GM12878 (cell line): ENCODE measurements around the gene AMBP. TPM values are rescaled to one million over a fixed set of nuclear protein-coding genes. Genes with fewer than 3 reads are reported as not detected.
"Not testable (repeated sequence)": the region's sequence is repeated elsewhere in the genome, so short reads cannot be mapped to it uniquely, and the experiment has no call there.

Source experiments
- ATAC-seq: fragments of 200-7000 bp; cut with Tn5 transposase; 3 replicates; pipeline ENCODE4 v1.9.1; 2020; ENCODE audit warnings: mild to moderate bottlenecking, moderate library complexity
- BruUV-seq: library from RNA; stranded (reverse); fragments of 400-500 nt; replicated peaks from 2 replicates; lab custom pipeline; 2021; lab: Mats Ljungman, UMichigan
- CTCF ChIA-PET: fragments of 300-600 bp; sonication (Branson Sonifier 250); formaldehyde crosslinking; extraction: SDS; loops from one replicate; lab custom pipeline; 2021; ENCODE audit warnings: inconsistent platforms; lab: Yijun Ruan, JAX
- POLR2A ChIA-PET: fragments of 350-600 bp; formaldehyde crosslinking; extraction: SDS; loops from one replicate; lab custom pipeline; 2021; ENCODE audit warnings: inconsistent platforms; lab: Charles Lee
- RAD21 ChIA-PET: fragments of 300-600 bp; sonication (Branson Sonifier 250); formaldehyde crosslinking; loops from one replicate; lab custom pipeline; 2023; ENCODE audit warnings: antibody characterized with exemption; ENCODE audit not compliant: unreplicated experiment; lab: Charles Lee
- SMC1A ChIA-PET: fragments of 300-600 bp; sonication (Branson Sonifier 250); formaldehyde crosslinking; loops from one replicate; lab custom pipeline; 2023; ENCODE audit not compliant: unreplicated experiment, uncharacterized antibody; lab: Charles Lee
- DNase-seq: peaks from one replicate; pipeline ENCODE4 v3.0.0-alpha.2; 2011; ENCODE audit warnings: low read depth, low spot score
- FAIRE-seq: peaks from 3 replicates; lab custom pipeline; 2011; peaks lifted over from hg19 to GRCh38; lab: Jason Lieb, UNC
- H2AFZ ChIP-seq: 2 replicates; pipeline ENCODE4 v1.6.0; 2011; ENCODE audit warnings: low read depth, low read length, control low read depth; ENCODE audit not compliant: control insufficient read depth
- H3K27ac ChIP-seq: 2 replicates; pipeline ENCODE4 v1.5.1; 2011; ENCODE audit warnings: control low read depth; ENCODE audit not compliant: control insufficient read depth, insufficient read depth
- H3K27me3 ChIP-seq, 2 experiments: replicated peaks in 1 of 2; 2 replicates each; pipeline versions ENCODE4 v1.6.0 to v1.6.1; 2011; ENCODE audit warnings: low read length in 1 of 2; ENCODE audit not compliant: control insufficient read depth in 2 of 2, insufficient read depth in 2 of 2
- H3K36me3 ChIP-seq, 2 experiments: 2 replicates each; pipeline ENCODE4 v1.5.1; 2011; ENCODE audit warnings: low read length in 1 of 2; ENCODE audit not compliant: control insufficient read depth in 2 of 2, insufficient read depth in 2 of 2
- H3K4me1 ChIP-seq: 2 replicates; pipeline ENCODE4 v1.6.1; 2011; ENCODE audit warnings: mild to moderate bottlenecking, low read length, moderate library complexity, mixed read lengths; ENCODE audit not compliant: control insufficient read depth, insufficient read depth
- H3K4me2 ChIP-seq: 2 replicates; pipeline ENCODE4 v1.6.0; 2011; ENCODE audit warnings: control low read depth; ENCODE audit not compliant: control insufficient read depth, insufficient read depth
- H3K4me3 ChIP-seq: fragments of 200-600 bp; sonication (generic); 2 replicates; pipeline ENCODE4 v1.5.1; 2016
- H3K79me2 ChIP-seq: 2 replicates; pipeline ENCODE4 v1.6.0; 2011; ENCODE audit warnings: low read length; ENCODE audit not compliant: control insufficient read depth, insufficient read depth
- H3K9ac ChIP-seq: 2 replicates; pipeline ENCODE4 v1.8.0; 2011; ENCODE audit warnings: low read length, control low read depth, mixed read lengths; ENCODE audit not compliant: control insufficient read depth, insufficient read depth
- H3K9me3 ChIP-seq: replicated peaks from 3 replicates; pipeline ENCODE4 v1.5.1; 2011; ENCODE audit warnings: mild to moderate bottlenecking, low read length; ENCODE audit not compliant: control insufficient read depth, insufficient read depth
- H4K20me1 ChIP-seq: 2 replicates; pipeline ENCODE4 v1.6.0; 2011; ENCODE audit not compliant: control insufficient read depth, insufficient read depth
- MAX ChIP-seq: IDR thresholded peaks from 2 replicates; pipeline ENCODE4 v1.6.1; 2012; ENCODE audit warnings: low read depth, low read length, improper control_type of control experiment
- WGBS: methylation state at CpG from one replicate; pipeline ENCODE4 v1.1.6; 2016; ENCODE audit warnings: low lambda C conversion rate; ENCODE audit not compliant: insufficient replicate concordance, insufficient coverage; ENCODE audit errors: missing lambda C conversion rate; 5-methylcytosine and 5-hydroxymethylcytosine counted together
- in situ Hi-C: fragments of 300-500 bp; cut with MboI; formaldehyde crosslinking; loops from 9 replicates; pipeline ENCODE4 v1.14.3; 2018; ENCODE audit warnings: mixed read lengths
- intact Hi-C: fragments of 100-400 bp; cut with micrococcal nuclease; formaldehyde crosslinking; loops from one replicate; pipeline ENCODE4 v1.14.2; 2022; ENCODE audit not compliant: unreplicated experiment
- polyA plus RNA-seq, 11 experiments: library from polyadenylated mRNA; depleted of rRNA in 4 of 11; unstranded in 6 of 11; stranded (reverse) in 5 of 11; fragments of >200 nt; fragmentation: Nextera tagmentation in 4 of 11; fragmentation: Illumina TruSeq in 1 of 11; extraction: Ambion mirVana in 4 of 11; extraction: Trizol in 1 of 11; gene quantifications; 1 replicate in 1 of 11; 2 replicates in 10 of 11; pipeline versions ENCODE4 v1.2.1 to v1.2.3, GENCODE V29; 2011 to 2016; ENCODE audit warnings: inconsistent platforms in 2 of 11, missing spikeins in 2 of 11, low read depth in 1 of 11
- total RNA-seq, 4 experiments: library from RNA; depleted of rRNA in 3 of 4; stranded (reverse); fragments of >200 nt in 3 of 4; fragmentation: Illumina TruSeq in 1 of 4; extraction: Trizol in 1 of 4; gene quantifications; 2 replicates each; pipeline versions ENCODE4 v1.2.1 to v1.2.3, GENCODE V29; 2013 to 2021

Gene AMBP
- total and polyA plus RNA-seq, 10 of the 15 experiments (the other 5 are each of a cell fraction or from before 2014, with no cell fraction given), result 0.11 to 2.3 (median 0.18) TPM; not detected in 7

- H3K27me3 ChIP-seq, H3K79me2 ChIP-seq, intact Hi-C loops, H3K27ac ChIP-seq, H2AFZ ChIP-seq, DNase-seq, H3K4me2 ChIP-seq, H3K36me3 ChIP-seq, H3K4me1 ChIP-seq, H3K4me3 ChIP-seq, ATAC-seq, FAIRE-seq, SMC1A ChIA-PET, POLR2A ChIA-PET, H4K20me1 ChIP-seq, H3K9me3 ChIP-seq, H3K9ac ChIP-seq, BruUV-seq, CTCF ChIA-PET, RAD21 ChIA-PET: not testable (repeated sequence)
- in situ Hi-C loops, result loop anchor here (25.0 kb wide), 1 partner anchor 581 kb away; the partner anchor contains the start of gene RGS3
Observed at GRCh38 chr9:114043660-114044059, 34.4 kb downstream of the AMBP start.

- no peak overlapping the region for H3K4me2 ChIP-seq
- intact Hi-C loops (no loop called here), in situ Hi-C loops (loop anchor here (25.0 kb wide), 1 partner anchor 577 kb away; the partner anchor contains the start of gene RGS3)
- TF ChIP-seq MAX, result no peak
- ATAC-seq (no peak), FAIRE-seq (no peak), DNase-seq (no peak)
- H3K36me3 ChIP-seq, result no peaks in the 10 kb centered on the region; a peak in 1 of 4 replicates
- no peaks in the 10 kb centered on the region for H3K9me3 ChIP-seq
- ChIA-PET SMC1A (no interaction called here), RAD21 (no interaction called here), CTCF (interaction anchor here (1.1 kb wide), 1 partner anchor 44 kb away, joined by 3 read pairs; no protein-coding TSS in a partner anchor), POLR2A (no interaction called here)
- no peaks in the 10 kb centered on the region for H3K27me3 ChIP-seq
- WGBS, result 35% methylated on average over 5 of the region's 5 CpGs
- no peak overlapping the region for H3K9ac ChIP-seq
- no peak overlapping the region for H3K27ac ChIP-seq
- no peak overlapping the region for H2AFZ ChIP-seq
- H3K79me2 ChIP-seq, result no peaks in the 10 kb centered on the region
- H4K20me1 ChIP-seq, result no peaks in the 10 kb centered on the region; the same call in 1 of the 2 replicates
- no peaks in the 10 kb centered on the region for H3K4me1 ChIP-seq
- no peak overlapping the region for H3K4me3 ChIP-seq
- no TSS peak for BruUV-seq
Observed at GRCh38 chr9:114039484-114039883, 38.6 kb downstream of the AMBP start.
